BLaER1 (cell line): ENCODE results near the gene TNS1.

Source experiments
- H3K27ac ChIP-seq: shearing (Covaris generic); formaldehyde crosslinking; 2 replicates; pipeline ENCODE4 v1.8.1; 2022
- H3K27me3 ChIP-seq: shearing (Covaris generic); formaldehyde crosslinking; 2 replicates; pipeline ENCODE4 v1.8.1; 2022
- H3K36me3 ChIP-seq: shearing (Covaris generic); formaldehyde crosslinking; 2 replicates; pipeline ENCODE4 v1.8.1; 2022
- H3K4me1 ChIP-seq: shearing (Covaris generic); formaldehyde crosslinking; 2 replicates; pipeline ENCODE4 v1.8.1; 2022
- H3K4me2 ChIP-seq: shearing (Covaris generic); formaldehyde crosslinking; 2 replicates; pipeline ENCODE4 v1.8.1; 2022
- H3K4me3 ChIP-seq: shearing (Covaris generic); formaldehyde crosslinking; 2 replicates; pipeline ENCODE4 v1.8.1; 2022
- H3K9ac ChIP-seq: shearing (Covaris generic); formaldehyde crosslinking; 2 replicates; pipeline ENCODE4 v1.8.1; 2022
- H3K9me3 ChIP-seq: shearing (Covaris generic); formaldehyde crosslinking; 2 replicates; pipeline ENCODE4 v1.8.1; 2022
- H4K20me1 ChIP-seq: shearing (Covaris generic); formaldehyde crosslinking; 2 replicates; pipeline ENCODE4 v1.8.1; 2022
- Cebpa-rat ChIP-seq: shearing (Covaris generic); IDR thresholded peaks from 2 replicates; pipeline ENCODE4 v1.8.1; 2022

The TNS1 gene

DNA sequence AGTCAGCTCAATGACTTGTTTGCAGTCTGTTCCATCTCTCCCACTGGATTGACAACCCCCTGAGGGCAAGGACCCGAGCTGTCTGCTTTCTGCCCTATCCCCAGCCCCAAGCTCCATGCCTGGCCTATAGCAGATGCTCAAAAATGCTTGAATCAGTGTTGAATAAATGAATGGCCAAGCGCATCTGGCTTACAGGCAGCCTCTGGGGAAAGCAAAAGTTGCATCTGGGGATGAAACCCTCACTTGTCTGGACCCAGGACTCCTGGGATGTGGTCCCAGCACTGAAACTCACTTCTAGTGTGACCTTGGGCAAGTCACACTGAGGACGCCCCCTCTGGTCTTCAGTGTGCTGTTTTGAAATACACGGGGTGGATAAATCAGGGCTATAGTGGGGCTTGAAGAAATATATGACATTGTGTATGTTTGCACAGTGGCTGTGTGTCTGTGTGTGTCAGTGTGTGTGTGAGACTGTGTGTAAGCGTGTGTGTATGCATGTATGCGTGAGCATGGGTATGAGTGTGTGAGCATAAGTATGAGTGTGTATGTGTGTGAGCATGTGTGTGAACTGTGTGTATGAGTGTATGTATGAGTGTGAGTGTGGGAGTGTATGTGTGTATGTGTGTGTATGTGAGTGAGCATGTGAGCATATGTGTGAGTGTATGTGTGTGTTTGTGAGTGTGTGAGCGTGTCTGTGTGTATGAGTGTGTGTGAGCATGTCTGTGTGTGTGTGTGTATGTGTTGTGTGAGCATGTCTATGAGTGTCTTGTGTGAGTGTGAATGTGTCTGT lies 27.8 kb upstream of the TNS1 start:
- Histone ChIP-seq H3K4me3 (no peak overlapping the region), H3K36me3 (no peaks in the 10 kb centered on the region), H4K20me1 (no peaks in the 10 kb centered on the region), H3K27ac (no peak overlapping the region), H3K4me2 (peak overlapping the region; percentile 14; the same call in 1 of the 2 replicates), H3K9me3 (no peaks in the 10 kb centered on the region), H3K9ac (no peak overlapping the region), H3K4me1 (peaks cover 97% of the 10 kb centered on the region), H3K27me3 (no peaks in the 10 kb centered on the region)
- TF ChIP-seq Cebpa-rat: no peak

DNA sequence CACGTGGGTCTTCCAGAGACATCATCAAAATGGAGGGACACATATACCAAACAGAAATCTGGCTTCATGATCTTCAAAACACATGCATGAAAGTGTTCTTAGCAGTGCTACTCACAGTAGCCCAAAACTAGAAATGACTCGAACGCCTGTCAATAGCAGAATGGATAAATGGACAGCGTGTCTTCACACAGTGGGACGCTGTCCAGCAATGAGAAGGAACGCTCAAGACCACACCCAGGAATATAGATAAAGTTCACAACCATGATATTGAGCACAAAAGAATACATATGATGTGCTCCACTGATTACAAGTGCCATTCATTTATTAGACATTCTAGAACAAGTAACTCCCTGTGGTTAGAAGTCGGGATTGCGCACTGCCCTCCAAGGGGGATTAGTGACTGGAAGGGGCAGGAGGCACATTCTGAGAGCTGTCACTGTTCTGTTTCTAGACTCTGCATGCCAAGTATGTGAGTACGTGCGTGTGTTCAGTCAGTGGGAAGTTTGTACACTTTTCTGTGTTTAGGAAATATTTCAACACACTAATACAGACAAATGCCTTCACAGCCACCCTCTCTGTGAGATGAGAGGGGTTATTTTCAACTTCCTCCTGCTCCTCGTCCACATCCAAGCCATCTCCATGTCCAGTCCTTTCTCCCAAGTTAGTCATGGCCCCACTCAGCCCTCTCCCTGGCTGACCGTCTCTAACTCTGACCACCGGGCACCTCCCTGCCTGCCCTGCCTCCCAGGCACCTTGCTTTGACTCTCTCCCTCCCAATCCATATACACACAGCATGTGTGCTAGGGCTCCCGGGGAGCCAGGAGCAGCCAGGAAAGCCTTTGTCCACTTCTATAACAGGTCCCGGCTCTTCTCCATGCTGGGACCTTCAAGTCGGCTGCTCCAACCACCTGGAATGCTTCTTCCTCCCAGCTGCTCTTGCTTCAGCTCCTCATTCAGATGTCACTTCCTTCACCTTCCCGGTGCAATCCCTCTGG lies 26.9 kb upstream of the TNS1 start:
- Histone ChIP-seq H3K9me3 (no peaks in the 10 kb centered on the region), H3K9ac (no peak overlapping the region), H3K27ac (peak overlapping the region; percentile 74), H3K4me2 (peak overlapping the region; percentile 76), H3K27me3 (no peaks in the 10 kb centered on the region), H3K4me1 (peaks cover 100% of the 10 kb centered on the region), H4K20me1 (no peaks in the 10 kb centered on the region), H3K4me3 (no peak overlapping the region), H3K36me3 (no peaks in the 10 kb centered on the region)
- no peak for TF ChIP-seq Cebpa-rat

DNA sequence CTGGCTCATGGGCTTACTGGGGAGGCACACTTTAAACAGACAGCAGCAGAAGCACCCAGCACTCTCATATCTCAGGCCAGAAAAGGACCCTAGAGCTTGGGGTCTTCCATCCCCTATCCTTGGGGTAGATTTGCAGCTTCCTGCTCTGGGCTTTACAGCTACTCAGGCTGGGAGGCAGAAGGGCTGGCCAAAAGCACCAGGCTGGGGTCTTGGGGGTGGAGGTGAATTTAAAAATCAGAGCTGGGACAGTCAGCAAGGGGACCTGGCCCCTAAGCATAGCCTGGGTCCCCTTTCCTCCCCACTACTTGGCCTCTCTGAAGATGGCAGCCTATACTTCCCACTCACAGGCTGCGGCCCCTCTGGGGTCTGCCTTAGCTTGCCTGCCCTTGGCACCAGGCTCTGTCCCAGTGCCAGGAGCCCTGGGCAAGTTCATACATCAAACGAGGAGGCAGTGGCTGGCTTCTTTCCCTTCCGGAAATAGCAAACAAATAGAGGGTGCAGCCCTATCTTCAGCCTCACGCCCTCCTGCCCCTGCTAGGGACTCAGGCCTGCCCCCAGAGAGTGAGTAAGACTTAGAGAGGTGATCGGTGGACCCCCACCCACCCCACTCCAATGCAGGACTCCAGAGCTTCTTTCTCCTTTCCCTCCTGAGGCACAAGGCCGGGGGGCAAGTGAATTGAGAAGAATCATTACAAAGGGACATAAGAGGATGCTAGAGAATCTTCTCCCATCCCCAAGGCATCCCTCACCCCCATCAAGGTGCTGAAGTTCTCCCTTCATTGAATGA lies 26.0 kb upstream of the TNS1 start:
- peak overlapping the region; percentile 76 for H3K4me2 ChIP-seq
- no peaks in the 10 kb centered on the region for H4K20me1 ChIP-seq
- no peaks in the 10 kb centered on the region for H3K9me3 ChIP-seq
- no peak overlapping the region for H3K4me3 ChIP-seq
- H3K4me1 ChIP-seq: peaks cover 100% of the 10 kb centered on the region
- no peak for TF ChIP-seq Cebpa-rat
- H3K27ac ChIP-seq: peak overlapping the region; percentile 74
- H3K36me3 ChIP-seq: no peaks in the 10 kb centered on the region
- no peaks in the 10 kb centered on the region for H3K27me3 ChIP-seq
- H3K9ac ChIP-seq: no peak overlapping the region

DNA sequence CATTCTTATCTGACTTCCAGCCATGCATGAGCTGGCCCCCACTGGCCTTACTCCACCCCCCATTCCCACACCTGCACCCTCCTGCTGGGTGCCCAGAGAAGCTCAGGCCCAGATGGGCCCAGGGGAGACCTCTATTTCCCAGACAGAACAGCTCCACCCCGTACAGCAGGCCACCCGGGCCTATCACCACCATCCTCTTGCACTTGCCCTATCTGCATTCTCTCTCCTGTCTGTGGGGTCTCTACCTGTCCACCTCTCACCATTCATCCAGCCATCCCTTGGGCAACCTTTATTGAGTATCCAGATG lies 25.3 kb upstream of the TNS1 start:
- Histone ChIP-seq H4K20me1 (no peaks in the 10 kb centered on the region), H3K4me2 (peak overlapping the region; percentile 76), H3K4me3 (no peak overlapping the region), H3K9ac (no peak overlapping the region), H3K4me1 (peaks cover 100% of the 10 kb centered on the region), H3K9me3 (no peaks in the 10 kb centered on the region), H3K27me3 (no peaks in the 10 kb centered on the region), H3K27ac (peak overlapping the region; percentile 74), H3K36me3 (no peaks in the 10 kb centered on the region)
- TF ChIP-seq Cebpa-rat: no peak

DNA sequence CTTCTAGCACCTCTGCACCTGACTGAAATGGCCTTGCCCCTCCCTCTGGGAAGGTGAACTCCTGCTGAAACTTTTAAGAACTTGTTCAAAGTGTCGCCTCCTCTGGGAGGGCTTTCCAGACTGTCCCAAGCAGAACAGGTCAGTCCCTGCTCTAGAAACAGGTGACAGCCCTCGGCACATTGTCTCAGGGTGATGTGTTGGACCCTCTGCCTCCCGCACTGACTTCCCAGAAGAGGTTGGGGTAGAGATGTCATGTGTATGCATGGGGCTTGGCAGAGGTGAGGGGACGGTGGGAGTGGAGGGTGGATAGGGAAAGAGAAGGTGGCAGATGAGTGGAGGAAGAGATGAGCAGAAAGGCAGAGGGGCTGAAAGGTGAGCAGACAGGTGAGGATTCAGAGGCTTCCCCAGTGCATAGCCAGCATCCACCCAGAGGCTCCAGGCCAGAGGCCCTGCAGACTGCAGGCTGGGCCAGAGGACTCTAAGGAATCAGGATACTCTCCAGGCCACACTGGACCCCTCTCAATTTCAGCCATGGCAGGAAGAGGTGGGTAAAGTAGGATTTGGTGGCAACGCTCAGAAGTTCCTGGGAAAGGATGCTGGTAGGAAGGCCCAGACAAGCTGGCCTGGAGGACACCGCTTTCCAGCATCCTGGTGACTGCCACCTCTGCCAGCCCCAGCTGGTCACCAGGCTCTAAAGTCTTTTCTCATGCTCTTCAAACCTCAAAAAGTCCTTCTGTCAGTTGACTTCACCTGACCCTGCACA lies 24.8 kb upstream of the TNS1 start:
- Histone ChIP-seq H3K4me3 (no peak overlapping the region), H3K4me2 (peak overlapping the region; percentile 76), H3K36me3 (no peaks in the 10 kb centered on the region), H3K27me3 (no peaks in the 10 kb centered on the region), H3K9me3 (no peaks in the 10 kb centered on the region), H3K27ac (peak overlapping the region; percentile 74), H4K20me1 (no peaks in the 10 kb centered on the region), H3K4me1 (peaks cover 100% of the 10 kb centered on the region), H3K9ac (peak overlapping the region; percentile 39; the same call in 1 of the 2 replicates)
- TF ChIP-seq Cebpa-rat: no peak

DNA sequence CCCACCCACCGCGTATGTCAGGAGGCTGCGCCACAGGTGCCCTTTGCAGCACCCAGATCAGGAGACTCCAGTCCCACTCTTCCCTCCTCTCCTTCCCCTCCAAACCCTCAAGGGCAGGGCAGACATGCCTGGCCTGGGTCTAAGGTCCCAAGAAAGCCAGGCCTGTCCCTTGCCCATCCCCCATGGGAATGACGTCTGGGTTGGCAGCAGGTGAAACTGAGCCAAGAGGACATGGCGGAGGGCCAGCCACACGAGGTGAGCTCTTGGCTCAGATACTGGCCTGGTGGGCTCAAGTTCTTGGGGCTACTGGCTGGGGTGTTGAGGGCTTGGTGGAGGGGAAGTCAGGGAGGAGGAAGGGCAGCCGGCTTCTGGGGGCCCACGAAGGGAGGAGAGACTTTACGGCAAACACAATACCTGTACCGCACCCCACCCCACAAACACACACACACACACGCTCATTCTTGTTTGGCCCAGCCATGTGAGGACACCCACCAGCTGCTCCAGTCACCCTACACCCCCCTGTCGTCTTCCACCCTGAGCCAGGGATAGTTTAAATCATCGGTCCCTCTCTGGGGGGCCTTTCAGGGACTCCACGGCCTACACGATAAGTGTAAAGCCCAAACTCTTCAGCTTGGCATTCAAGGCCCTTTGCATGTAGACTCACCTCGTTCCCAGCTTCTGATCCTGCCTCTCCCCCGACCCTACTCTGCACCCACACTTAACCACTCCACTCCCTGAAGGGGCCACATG lies 24.1 kb upstream of the TNS1 start:
- peak overlapping the region; percentile 39; the same call in 1 of the 2 replicates for H3K9ac ChIP-seq
- H3K4me1 ChIP-seq: peaks cover 100% of the 10 kb centered on the region
- H4K20me1 ChIP-seq: no peaks in the 10 kb centered on the region
- H3K4me2 ChIP-seq: peak overlapping the region; percentile 5; the same call in 1 of the 2 replicates
- H3K9me3 ChIP-seq: no peaks in the 10 kb centered on the region
- H3K27ac ChIP-seq: peak overlapping the region; percentile 74
- H3K4me3 ChIP-seq: no peak overlapping the region
- no peaks in the 10 kb centered on the region for H3K27me3 ChIP-seq
- no peak for TF ChIP-seq Cebpa-rat
- H3K36me3 ChIP-seq: no peaks in the 10 kb centered on the region

DNA sequence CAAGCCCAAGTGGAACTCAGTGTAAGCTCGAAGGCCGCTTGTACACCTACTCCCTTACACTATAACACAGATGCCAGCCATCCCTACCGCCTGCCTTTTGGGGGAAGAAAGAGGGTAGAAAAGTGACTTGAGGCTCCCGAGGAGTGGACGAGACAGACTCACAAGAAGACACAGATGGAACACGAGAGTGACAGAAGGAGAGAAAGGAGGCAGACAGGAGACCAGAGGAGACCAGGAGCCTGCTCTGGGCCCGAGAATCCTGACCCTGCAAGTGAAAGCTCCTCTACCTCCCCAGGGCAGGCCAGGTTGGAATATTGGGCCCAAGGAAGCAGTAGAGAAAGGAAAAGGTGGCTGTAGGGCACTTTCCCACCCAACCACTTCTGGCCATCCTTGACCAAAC lies 23.4 kb upstream of the TNS1 start:
- no peak for TF ChIP-seq Cebpa-rat
- Histone ChIP-seq H3K27me3 (no peaks in the 10 kb centered on the region), H3K27ac (peak overlapping the region; percentile 74), H3K9me3 (no peaks in the 10 kb centered on the region), H3K4me3 (no peak overlapping the region), H3K9ac (no peak overlapping the region), H4K20me1 (no peaks in the 10 kb centered on the region), H3K4me1 (peaks cover 100% of the 10 kb centered on the region), H3K36me3 (no peaks in the 10 kb centered on the region), H3K4me2 (peak overlapping the region; percentile 98; the same call in 1 of the 2 replicates)

DNA sequence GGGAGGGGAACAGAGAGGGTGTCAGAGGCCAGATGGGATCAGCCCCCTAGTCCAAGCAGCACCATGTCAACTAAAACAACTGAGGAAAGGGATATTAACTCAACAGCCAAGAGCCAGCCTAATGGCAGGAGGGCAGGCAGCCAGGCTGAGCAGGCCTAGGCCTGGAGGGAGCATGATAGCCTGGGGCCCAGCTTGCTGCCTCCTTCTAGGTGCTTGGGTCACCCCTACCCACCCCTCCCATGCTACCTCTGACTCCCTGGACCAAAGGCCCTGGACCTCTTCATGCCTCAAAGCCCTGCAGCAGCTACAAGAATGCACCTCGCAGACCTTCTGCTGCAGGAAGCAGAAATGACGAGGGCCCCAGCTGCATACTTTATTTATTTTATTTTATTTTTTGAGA lies 22.1 kb upstream of the TNS1 start:
- Histone ChIP-seq H3K27me3 (no peaks in the 10 kb centered on the region), H4K20me1 (no peaks in the 10 kb centered on the region), H3K27ac (peak overlapping the region; percentile 45; the same call in 1 of the 2 replicates), H3K4me2 (peak overlapping the region; percentile 98), H3K4me3 (no peak overlapping the region), H3K9me3 (no peaks in the 10 kb centered on the region), H3K9ac (no peak overlapping the region), H3K4me1 (peaks cover 100% of the 10 kb centered on the region), H3K36me3 (no peaks in the 10 kb centered on the region)
- TF ChIP-seq Cebpa-rat: no peak
